Endothelial cell of umbilical vein (primary cell): ENCODE measurements around the gene PNCK. TPM values are rescaled to one million over a fixed set of nuclear protein-coding genes. Genes with fewer than 3 reads are reported as not detected.
"Not testable (repeated sequence)": the region's sequence is repeated elsewhere in the genome, so short reads cannot be mapped to it uniquely, and the experiment has no call there.

Experiments
- BruUV-seq: library from RNA; stranded (reverse); fragments of 400-500 nt; replicated peaks from 2 replicates; lab custom pipeline; 2021; lab: Mats Ljungman, UMichigan
- CTCF ChIA-PET: fragments of 300-600, 350-600 bp; sonication (Branson Sonifier 250); formaldehyde crosslinking; loops from one replicate; lab custom pipeline; 2021; ENCODE audit warnings: antibody characterized with exemption, inconsistent platforms; lab: Charles Lee
- POLR2A ChIA-PET: fragments of 300-600, 350-600 bp; sonication (Branson Sonifier 250); formaldehyde crosslinking; loops from one replicate; lab custom pipeline; 2021; ENCODE audit warnings: antibody characterized with exemption, inconsistent platforms; lab: Charles Lee
- DNase-seq: peaks from one replicate; pipeline ENCODE4 v3.0.0-alpha.2; 2011; ENCODE audit warnings: low read depth, low spot score
- FAIRE-seq: peaks from 2 replicates; lab custom pipeline; 2011; peaks lifted over from hg19 to GRCh38; lab: Jason Lieb, UNC
- H2AFZ ChIP-seq: 2 replicates; pipeline ENCODE4 v1.6.0; 2012; ENCODE audit warnings: low read depth, low read length, control low read depth, inconsistent platforms
- H3K27ac ChIP-seq: 2 replicates; pipeline ENCODE4 v1.5.1; 2011; ENCODE audit warnings: low read depth, mild to moderate bottlenecking, control low read depth, low read length, moderate library complexity; ENCODE audit not compliant: insufficient read depth
- H3K27me3 ChIP-seq, 2 experiments: 2 replicates each; pipeline versions ENCODE4 v1.6.0 to v1.6.1; 2011; ENCODE audit warnings: low read length in 2 of 2, mixed read lengths in 1 of 2; ENCODE audit not compliant: control insufficient read depth in 2 of 2, insufficient read depth in 2 of 2
- H3K36me3 ChIP-seq, 2 experiments: 2 replicates in 1 of 2; 3 replicates in 1 of 2; pipeline ENCODE4 v1.5.1; 2011; ENCODE audit warnings: low read length in 2 of 2, mild to moderate bottlenecking in 1 of 2, moderate library complexity in 1 of 2; ENCODE audit not compliant: control insufficient read depth in 2 of 2, insufficient read depth in 2 of 2; ENCODE audit errors: extremely low read depth in 1 of 2
- H3K4me1 ChIP-seq: 3 replicates; pipeline ENCODE4 v1.5.1; 2011; ENCODE audit warnings: mild to moderate bottlenecking, low read length; ENCODE audit not compliant: control insufficient read depth, insufficient read depth; ENCODE audit errors: extremely low read depth
- H3K4me2 ChIP-seq: 2 replicates; pipeline ENCODE4 v1.6.1; 2011; ENCODE audit warnings: low read length, control low read depth, mixed read lengths; ENCODE audit not compliant: insufficient read depth
- H3K4me3 ChIP-seq, 3 experiments: fragments of 200-600 bp in 1 of 3; sonication (generic), shearing (Covaris generic) in 1 of 3; replicated peaks in 1 of 3; 2 replicates each; pipeline ENCODE4 v1.5.1; 2011 to 2016; ENCODE audit warnings: control low read depth in 3 of 3, low read length in 3 of 3, mild to moderate bottlenecking in 2 of 3, inconsistent platforms in 1 of 3, low read depth in 1 of 3, moderate library complexity in 1 of 3; ENCODE audit not compliant: insufficient read depth in 1 of 3
- H3K79me2 ChIP-seq: 2 replicates; pipeline ENCODE4 v1.6.0; 2012; ENCODE audit warnings: low read length, inconsistent platforms; ENCODE audit not compliant: control insufficient read depth, insufficient read depth
- H3K9ac ChIP-seq: replicated peaks from 2 replicates; pipeline ENCODE3; 2011; ENCODE audit warnings: low read length, control low read depth; ENCODE audit not compliant: insufficient read depth; ENCODE audit errors: extremely low read depth
- H3K9me1 ChIP-seq: replicated peaks from 3 replicates; pipeline ENCODE4 v1.6.0; 2011; ENCODE audit warnings: mild to moderate bottlenecking, low read length; ENCODE audit not compliant: control insufficient read depth, insufficient read depth; ENCODE audit errors: extremely low read depth
- H3K9me3 ChIP-seq: replicated peaks from 2 replicates; pipeline ENCODE4 v1.5.1; 2012; ENCODE audit warnings: low read length, inconsistent platforms; ENCODE audit not compliant: control insufficient read depth, insufficient read depth
- H4K20me1 ChIP-seq: replicated peaks from 2 replicates; pipeline ENCODE3; 2011; ENCODE audit warnings: mild to moderate bottlenecking, low read length; ENCODE audit not compliant: control insufficient read depth, insufficient read depth; ENCODE audit errors: extremely low read depth
- CTCF ChIP-seq, 2 donors: IDR thresholded peaks; 1 replicate in 1 of 2; 2 replicates in 1 of 2; pipeline ENCODE4 v1.5.1; 2011; ENCODE audit warnings: low read length in 2 of 2, mild to moderate bottlenecking in 2 of 2, moderate library complexity in 2 of 2, control low read depth in 1 of 2, inconsistent platforms in 1 of 2, low read depth in 1 of 2; ENCODE audit not compliant: insufficient read depth in 1 of 2; ENCODE audit errors: extremely low read depth in 1 of 2
- EZH2 ChIP-seq: IDR thresholded peaks from 2 replicates; pipeline ENCODE4 v1.6.1; 2012; ENCODE audit warnings: borderline replicate concordance, low read depth, mild to moderate bottlenecking, moderate library complexity, low read length, inconsistent platforms; ENCODE audit not compliant: severe bottlenecking
- FOS ChIP-seq: IDR thresholded peaks from 2 replicates; pipeline ENCODE4 v1.6.1; 2011; ENCODE audit warnings: mild to moderate bottlenecking, low read length, moderate library complexity, borderline replicate concordance; ENCODE audit not compliant: insufficient read depth
- GATA2 ChIP-seq: IDR thresholded peaks from 2 replicates; pipeline ENCODE4 v1.7.0; 2011; ENCODE audit warnings: low read depth, mild to moderate bottlenecking, moderate library complexity, mixed read lengths, low read length; ENCODE audit not compliant: insufficient read length, insufficient read depth
- MAX ChIP-seq: IDR thresholded peaks from 2 replicates; pipeline ENCODE4 v1.6.1; 2011; ENCODE audit not compliant: insufficient read depth, insufficient read length
- MYC ChIP-seq: IDR thresholded peaks from one replicate; pipeline ENCODE4 v1.6.1; 2011; ENCODE audit warnings: mild to moderate bottlenecking, low read depth, low read length
- POLR2A ChIP-seq: IDR thresholded peaks from 2 replicates; pipeline ENCODE4 v1.6.1; 2012; ENCODE audit warnings: low read depth, mild to moderate bottlenecking, control low read depth, low read length
- POLR2AphosphoS5 ChIP-seq: IDR thresholded peaks from 2 replicates; pipeline ENCODE4 v1.6.1; 2012; ENCODE audit warnings: low read depth, mild to moderate bottlenecking, control low read depth, low read length, moderate library complexity; ENCODE audit not compliant: insufficient read depth
- dilution Hi-C: fragments of 300-500 bp; cut with MboI; formaldehyde crosslinking; loops from one replicate; pipeline ENCODE4 v1.15.0; 2019; ENCODE audit warnings: low sequenced_read_pairs; ENCODE audit not compliant: extremely low pct_ligation_motif_present
- intact Hi-C: fragments of 100-400 bp; cut with micrococcal nuclease; formaldehyde crosslinking; loops from one replicate; pipeline ENCODE4 v1.10.0; 2022
- polyA plus RNA-seq, 4 experiments: library from polyadenylated mRNA; depleted of rRNA in 3 of 4; stranded (reverse) in 3 of 4; unstranded in 1 of 4; fragments of >200 nt; gene quantifications; 2 replicates each; pipeline versions ENCODE4 v1.2.1 to v1.2.3, GENCODE V29; 2011 to 2012; ENCODE audit warnings: missing spikeins in 1 of 4
- total RNA-seq: library from RNA; stranded (reverse); gene quantifications from 2 replicates; pipeline ENCODE4 v1.2.3, GENCODE V29; 2021

Gene PNCK
- total and polyA plus RNA-seq, 2 donors (not counting 3 experiments of a cell fraction or from before 2014, with no cell fraction given) = 0.12 TPM; not detected in 1

- H3K4me2 ChIP-seq = no peak overlapping the region
- CTCF ChIA-PET = interaction anchor here (2.8 to 4.2 kb wide), 2 partner anchors 16 to 23 kb away, joined by 18 to 30 read pairs; no protein-coding TSS in a partner anchor
- H3K27ac ChIP-seq = no peak overlapping the region
- H3K9me3 ChIP-seq = no peaks in the 10 kb centered on the region
- POLR2A ChIA-PET = no interaction called here
- DNase-seq (no peak), FAIRE-seq (no peak)
- H3K27me3 ChIP-seq = no peaks in the 10 kb centered on the region
- H3K4me3 ChIP-seq = no peak overlapping the region
- H3K9ac ChIP-seq = no peak overlapping the region
- TF ChIP-seq POLR2AphosphoS5 = no peak
- intact Hi-C loops (no loop called here), dilution Hi-C loops (no loop called here)
- no peaks in the 10 kb centered on the region for H3K9me1 ChIP-seq
- H4K20me1 ChIP-seq = no peaks in the 10 kb centered on the region
- peaks cover 4% of the 10 kb centered on the region for H3K4me1 ChIP-seq
- H3K36me3 ChIP-seq = no peaks in the 10 kb centered on the region
- H2AFZ ChIP-seq = no peak overlapping the region
- BruUV-seq = no TSS peak
- H3K79me2 ChIP-seq = no peaks in the 10 kb centered on the region
Measured at GRCh38 chrX:153685156-153685536, 11.5 kb upstream of the PNCK start.

GRCh38 chrX:153684467-153685155 is 11.0 kb upstream of the PNCK start:
- Histone ChIP-seq H3K4me2 (no peak overlapping the region), H3K4me1 (no peaks in the 10 kb centered on the region), H3K9ac (no peak overlapping the region), H3K9me1 (no peaks in the 10 kb centered on the region), H3K79me2 (no peaks in the 10 kb centered on the region), H4K20me1 (no peaks in the 10 kb centered on the region), H3K27me3 (no peaks in the 10 kb centered on the region), H3K9me3 (no peaks in the 10 kb centered on the region), H3K4me3 (no peak overlapping the region), H3K27ac (no peak overlapping the region), H3K36me3 (no peaks in the 10 kb centered on the region), H2AFZ (no peak overlapping the region)
- POLR2A ChIA-PET = interaction anchor here (0.7 kb wide), 1 partner anchor 92 kb away, joined by 3 read pairs; no protein-coding TSS in a partner anchor
- no TSS peak for BruUV-seq
- TF ChIP-seq CTCF (IDR thresholded peaks at IDR 0.05; ENCODE audit: extremely low read depth in 1 of 2, insufficient read depth in 1 of 2, low read depth in 1 of 2, low read length in 2 of 2) (no peak), POLR2A (no peak), FOS (no peak), MYC (no peak), POLR2AphosphoS5 (no peak), GATA2 (no peak), MAX (no peak), EZH2 (no peak)
- CTCF ChIA-PET = interaction anchor here (2.0 to 4.2 kb wide), 3 partner anchors 15 to 75 kb away, joined by 5 to 30 read pairs (median 18); no protein-coding TSS in a partner anchor
- intact Hi-C loops = no loop called here
- dilution Hi-C loops = no loop called here
- DNase-seq (no peak), FAIRE-seq (no peak)

- H3K36me3 ChIP-seq, POLR2A ChIA-PET, FAIRE-seq, H3K27me3 ChIP-seq, DNase-seq, H3K79me2 ChIP-seq, H2AFZ ChIP-seq, H3K9me3 ChIP-seq, H3K4me1 ChIP-seq, H3K4me2 ChIP-seq, dilution Hi-C loops, H3K9ac ChIP-seq, intact Hi-C loops, H3K27ac ChIP-seq, BruUV-seq, H4K20me1 ChIP-seq, H3K9me1 ChIP-seq, H3K4me3 ChIP-seq: not testable (repeated sequence)
- CTCF ChIA-PET = interaction anchor here (1.2 to 2.8 kb wide), 3 partner anchors 14 to 74 kb away, joined by 3 to 18 read pairs (median 5); no protein-coding TSS in a partner anchor
Measured at GRCh38 chrX:153683486-153683885, 9.9 kb upstream of the PNCK start.
